ENCODE results near the gene AGBL1.
"Not testable (repeated sequence)": the region's sequence is repeated elsewhere in the genome, so short reads cannot be mapped to it uniquely, and the experiment has no call there.

The AGBL1 gene

GRCh38 chr15:87034886-87035285, 955.2 kb downstream of the AGBL1 start:
- WGBS, 2 donors (ENCODE audit: extremely low coverage in 2 of 2, insufficient read length in 2 of 2, insufficient replicate concordance in 1 of 2), result no CpG with 5 or more reads among the region's 16 CpGs
- Histone ChIP-seq H3K4me1 (ENCODE audit: control insufficient read depth in 2 of 2, insufficient read depth in 1 of 2, low read depth in 1 of 2, low read length in 2 of 2) (peaks cover 0 to 3% of the 10 kb centered on the region in 2 donors), H3K4ac (ENCODE audit: low read length) (no peak overlapping the region), H3K79me1 (ENCODE audit: low read depth, low read length) (no peaks in the 10 kb centered on the region), H3K23ac (ENCODE audit: low read depth, low read length, poor library complexity) (no peak overlapping the region), H3K36me3 (replicated peaks in 1 of 2; ENCODE audit: control insufficient read depth in 2 of 2, insufficient read depth in 2 of 2, low read length in 2 of 2) (no peaks in the 10 kb centered on the region), H2BK12ac (ENCODE audit: low read length) (no peak overlapping the region), H2AK5ac (ENCODE audit: low read depth, low read length) (no peak overlapping the region), H2BK5ac (ENCODE audit: low read length) (no peak overlapping the region), H2BK120ac (ENCODE audit: low read depth, low read length) (no peak overlapping the region), H2AFZ (ENCODE audit: low read length) (no peak overlapping the region), H3K9me3 (replicated peaks in 1 of 2; ENCODE audit: control insufficient read depth in 2 of 2, insufficient read depth in 1 of 2, low read depth in 1 of 2, low read length in 2 of 2) (no peaks in the 10 kb centered on the region), H2BK15ac (ENCODE audit: low read length) (no peak overlapping the region), H3K18ac (ENCODE audit: low read length) (no peak overlapping the region), H4K8ac (ENCODE audit: low read depth, low read length) (no peak overlapping the region), H4K91ac (ENCODE audit: low read depth, low read length, poor library complexity) (no peak overlapping the region), H3K4me2 (ENCODE audit: insufficient read depth, low read length, poor library complexity, severe bottlenecking) (no peak overlapping the region), H3K9ac (ENCODE audit: low read depth, low read length, poor library complexity) (no peak overlapping the region), H3K27me3 (ENCODE audit: control insufficient read depth in 3 of 3, insufficient read depth in 3 of 3, low read depth in 1 of 3, low read length in 3 of 3) (no peaks in the 10 kb centered on the region), H3K27ac (replicated peaks; ENCODE audit: low read length) (no peak overlapping the region), H3K4me3 (ENCODE audit: low read length in 2 of 2) (no peak overlapping the region), H3K14ac (ENCODE audit: low read length) (no peak overlapping the region)
- no peak for DNase-seq (ENCODE audit: low spot score)

- no peak overlapping the region for H2AK5ac ChIP-seq (ENCODE audit: low read depth, low read length)
- no peak overlapping the region for H3K27ac ChIP-seq (replicated peaks; ENCODE audit: low read length)
- no peak overlapping the region for H2AFZ ChIP-seq (ENCODE audit: low read length)
- no peak overlapping the region for H3K14ac ChIP-seq (ENCODE audit: low read length)
- no peak overlapping the region for H2BK12ac ChIP-seq (ENCODE audit: low read length)
- no peaks in the 10 kb centered on the region for H3K36me3 ChIP-seq (replicated peaks in 1 of 2; ENCODE audit: control insufficient read depth in 2 of 2, insufficient read depth in 2 of 2, low read length in 2 of 2)
- no peak overlapping the region for H3K4me2 ChIP-seq (ENCODE audit: insufficient read depth, low read length, poor library complexity, severe bottlenecking)
- peaks cover 0 to 3% of the 10 kb centered on the region in 2 donors for H3K4me1 ChIP-seq (ENCODE audit: control insufficient read depth in 2 of 2, insufficient read depth in 1 of 2, low read depth in 1 of 2, low read length in 2 of 2)
- H3K27me3 ChIP-seq (ENCODE audit: control insufficient read depth in 3 of 3, insufficient read depth in 3 of 3, low read depth in 1 of 3, low read length in 3 of 3), result no peaks in the 10 kb centered on the region
- H3K4ac ChIP-seq (ENCODE audit: low read length), result no peak overlapping the region
- no peak overlapping the region for H4K8ac ChIP-seq (ENCODE audit: low read depth, low read length)
- no peak overlapping the region for H3K18ac ChIP-seq (ENCODE audit: low read length)
- no peak overlapping the region for H3K9ac ChIP-seq (ENCODE audit: low read depth, low read length, poor library complexity)
- no peak overlapping the region for H2BK15ac ChIP-seq (ENCODE audit: low read length)
- H2BK5ac ChIP-seq (ENCODE audit: low read length), result no peak overlapping the region
- no CpG with 5 or more reads among the region's 3 CpGs for WGBS, 2 donors (ENCODE audit: extremely low coverage in 2 of 2, insufficient read length in 2 of 2, insufficient replicate concordance in 1 of 2)
- no peak overlapping the region for H3K4me3 ChIP-seq (ENCODE audit: low read length in 2 of 2)
- H3K9me3 ChIP-seq (replicated peaks in 1 of 2; ENCODE audit: control insufficient read depth in 2 of 2, insufficient read depth in 1 of 2, low read depth in 1 of 2, low read length in 2 of 2), result no peaks in the 10 kb centered on the region
- DNase-seq (ENCODE audit: low spot score), result no peak
- H3K23ac ChIP-seq (ENCODE audit: low read depth, low read length, poor library complexity), result no peak overlapping the region
- no peak overlapping the region for H2BK120ac ChIP-seq (ENCODE audit: low read depth, low read length)
- no peak overlapping the region for H4K91ac ChIP-seq (ENCODE audit: low read depth, low read length, poor library complexity)
- no peaks in the 10 kb centered on the region for H3K79me1 ChIP-seq (ENCODE audit: low read depth, low read length)
These were observed 958.7 kb downstream of the AGBL1 start for GRCh38 chr15:87038404-87038803.

- H2AK5ac ChIP-seq (ENCODE audit: low read depth, low read length); H3K79me1 ChIP-seq (ENCODE audit: low read depth, low read length); H3K36me3 ChIP-seq (replicated peaks in 1 of 2; ENCODE audit: control insufficient read depth in 2 of 2, insufficient read depth in 2 of 2, low read length in 2 of 2); H2BK120ac ChIP-seq (ENCODE audit: low read depth, low read length); H3K14ac ChIP-seq (ENCODE audit: low read length); H4K8ac ChIP-seq (ENCODE audit: low read depth, low read length); H3K18ac ChIP-seq (ENCODE audit: low read length); H3K27ac ChIP-seq (replicated peaks; ENCODE audit: low read length); H2BK12ac ChIP-seq (ENCODE audit: low read length); H3K4ac ChIP-seq (ENCODE audit: low read length); H2BK15ac ChIP-seq (ENCODE audit: low read length); H3K4me1 ChIP-seq (ENCODE audit: control insufficient read depth in 2 of 2, insufficient read depth in 1 of 2, low read depth in 1 of 2, low read length in 2 of 2); H2AFZ ChIP-seq (ENCODE audit: low read length); H3K9me3 ChIP-seq (replicated peaks in 1 of 2; ENCODE audit: control insufficient read depth in 2 of 2, insufficient read depth in 1 of 2, low read depth in 1 of 2, low read length in 2 of 2); H3K23ac ChIP-seq (ENCODE audit: low read depth, low read length, poor library complexity); H3K4me3 ChIP-seq (ENCODE audit: low read length in 2 of 2); DNase-seq (ENCODE audit: low spot score); H4K91ac ChIP-seq (ENCODE audit: low read depth, low read length, poor library complexity); H2BK5ac ChIP-seq (ENCODE audit: low read length); H3K9ac ChIP-seq (ENCODE audit: low read depth, low read length, poor library complexity); H3K27me3 ChIP-seq (ENCODE audit: control insufficient read depth in 3 of 3, insufficient read depth in 3 of 3, low read depth in 1 of 3, low read length in 3 of 3); H3K4me2 ChIP-seq (ENCODE audit: insufficient read depth, low read length, poor library complexity, severe bottlenecking): not testable (repeated sequence)
- WGBS, 2 donors (ENCODE audit: extremely low coverage in 2 of 2, insufficient read length in 2 of 2, insufficient replicate concordance in 1 of 2), result no CpG with 5 or more reads among the region's 4 CpGs
These were observed 962.9 kb downstream of the AGBL1 start for GRCh38 chr15:87042619-87043018.

GRCh38 chr15:87045746-87046145, 966.1 kb downstream of the AGBL1 start:
- Histone ChIP-seq H3K27me3 (ENCODE audit: control insufficient read depth in 3 of 3, insufficient read depth in 3 of 3, low read depth in 1 of 3, low read length in 3 of 3) (no peaks in the 10 kb centered on the region), H4K8ac (ENCODE audit: low read depth, low read length) (no peak overlapping the region), H3K14ac (ENCODE audit: low read length) (no peak overlapping the region), H2BK15ac (ENCODE audit: low read length) (no peak overlapping the region), H2BK120ac (ENCODE audit: low read depth, low read length) (no peak overlapping the region), H2AFZ (ENCODE audit: low read length) (no peak overlapping the region), H3K4ac (ENCODE audit: low read length) (no peak overlapping the region), H2BK5ac (ENCODE audit: low read length) (no peak overlapping the region), H3K9me3 (replicated peaks in 1 of 2; ENCODE audit: control insufficient read depth in 2 of 2, insufficient read depth in 1 of 2, low read depth in 1 of 2, low read length in 2 of 2) (no peaks in the 10 kb centered on the region), H3K18ac (ENCODE audit: low read length) (no peak overlapping the region), H3K79me1 (ENCODE audit: low read depth, low read length) (no peaks in the 10 kb centered on the region), H3K36me3 (replicated peaks in 1 of 2; ENCODE audit: control insufficient read depth in 2 of 2, insufficient read depth in 2 of 2, low read length in 2 of 2) (no peaks in the 10 kb centered on the region), H3K9ac (ENCODE audit: low read depth, low read length, poor library complexity) (no peak overlapping the region), H3K23ac (ENCODE audit: low read depth, low read length, poor library complexity) (no peak overlapping the region), H4K91ac (ENCODE audit: low read depth, low read length, poor library complexity) (no peak overlapping the region), H3K27ac (replicated peaks; ENCODE audit: low read length) (no peak overlapping the region), H3K4me3 (ENCODE audit: low read length in 2 of 2) (no peak overlapping the region), H2BK12ac (ENCODE audit: low read length) (no peak overlapping the region), H3K4me2 (ENCODE audit: insufficient read depth, low read length, poor library complexity, severe bottlenecking) (no peak overlapping the region), H2AK5ac (ENCODE audit: low read depth, low read length) (no peak overlapping the region), H3K4me1 (ENCODE audit: control insufficient read depth in 2 of 2, insufficient read depth in 1 of 2, low read depth in 1 of 2, low read length in 2 of 2) (no peaks in the 10 kb centered on the region)
- no peak for DNase-seq (ENCODE audit: low spot score)
- WGBS, 2 donors (ENCODE audit: extremely low coverage in 2 of 2, insufficient read length in 2 of 2, insufficient replicate concordance in 1 of 2), result no CpG with 5 or more reads among the region's 1 CpG
